ENCODE data around the gene AMY2A. TPM values are rescaled to one million over a fixed set of nuclear protein-coding genes. Genes with fewer than 3 reads are reported as not detected.
"Not testable (repeated sequence)": the region's sequence is repeated elsewhere in the genome, so short reads cannot be mapped to it uniquely, and the experiment has no call there.

Gene AMY2A
- not detected in 3 replicates for total RNA-seq

GRCh38 chr1:103616994-103617477 lies at the start of gene AMY2A:
Gene AMY2A (plus strand): TSS chr1:103617427. CDS start chr1:103617441, 14 bp downstream.
- not testable (repeated sequence) for H3K36me3 Mint-ChIP-seq; H3K4me3 Mint-ChIP-seq; H3K27me3 Mint-ChIP-seq (ENCODE audit: low read depth); H3K27ac Mint-ChIP-seq; H3K4me1 Mint-ChIP-seq; DNase-seq (ENCODE audit: low spot score in 2 of 2, unreplicated experiment in 2 of 2)
- peaks cover 31% of the 10 kb centered on the region for H3K9me3 Mint-ChIP-seq

GRCh38 chr1:103569493-103569892 lies 47.7 kb upstream of the AMY2A start:
- H3K27me3 Mint-ChIP-seq (ENCODE audit: low read depth), result no peaks in the 10 kb centered on the region
- H3K27ac Mint-ChIP-seq, result no peak overlapping the region
- H3K4me3 Mint-ChIP-seq, result no peak overlapping the region
- no peak for TF ChIP-seq CTCF (IDR thresholded peaks at IDR 0.05; ENCODE audit: unreplicated experiment)
- peaks cover 15% of the 10 kb centered on the region for H3K9me3 Mint-ChIP-seq
- H3K4me1 Mint-ChIP-seq, result no peaks in the 10 kb centered on the region
- no peak for DNase-seq (ENCODE audit: low spot score in 2 of 2, unreplicated experiment in 2 of 2)
- no peaks in the 10 kb centered on the region for H3K36me3 Mint-ChIP-seq

- not testable (repeated sequence) for H3K36me3 Mint-ChIP-seq; H3K27ac Mint-ChIP-seq; H3K4me3 Mint-ChIP-seq; H3K27me3 Mint-ChIP-seq (ENCODE audit: low read depth); H3K4me1 Mint-ChIP-seq; DNase-seq (ENCODE audit: low spot score in 2 of 2, unreplicated experiment in 2 of 2)
- H3K9me3 Mint-ChIP-seq, result peaks cover 15% of the 10 kb centered on the region
These were observed 45.9 kb upstream of the AMY2A start, which contains the start of gene AMY2B for GRCh38 chr1:103571289-103571688. Gene AMY2B (plus strand): TSS chr1:103571589. CDS start chr1:103571603, 14 bp downstream.

- Mint-ChIP-seq H3K27ac (no peak overlapping the region), H3K4me3 (no peak overlapping the region)
These were observed 41.2 kb upstream of the AMY2A start for GRCh38 chr1:103576065-103576464.

GRCh38 chr1:103576784-103577183 lies 40.4 kb upstream of the AMY2A start:
- H3K9me3 Mint-ChIP-seq, result peaks cover 13% of the 10 kb centered on the region
- H3K27ac Mint-ChIP-seq; H3K27me3 Mint-ChIP-seq (ENCODE audit: low read depth); DNase-seq (ENCODE audit: low spot score in 2 of 2, unreplicated experiment in 2 of 2); H3K36me3 Mint-ChIP-seq; H3K4me3 Mint-ChIP-seq; H3K4me1 Mint-ChIP-seq: not testable (repeated sequence)

More at GRCh38 chr1:103576065-103576464, 41.2 kb upstream of the AMY2A start:
- DNase-seq (ENCODE audit: low spot score in 2 of 2, unreplicated experiment in 2 of 2), result no peak
- H3K9me3 Mint-ChIP-seq, result peaks cover 14% of the 10 kb centered on the region
- H3K4me1 Mint-ChIP-seq, result no peaks in the 10 kb centered on the region
- no peaks in the 10 kb centered on the region for H3K27me3 Mint-ChIP-seq (ENCODE audit: low read depth)
- no peak for TF ChIP-seq CTCF (IDR thresholded peaks at IDR 0.05; ENCODE audit: unreplicated experiment)
- no peaks in the 10 kb centered on the region for H3K36me3 Mint-ChIP-seq

GRCh38 chr1:103582464-103582863 lies 34.8 kb upstream of the AMY2A start:
- no peak for DNase-seq (ENCODE audit: low spot score in 2 of 2, unreplicated experiment in 2 of 2)
- no peak for TF ChIP-seq CTCF (IDR thresholded peaks at IDR 0.05; ENCODE audit: unreplicated experiment)
- Mint-ChIP-seq H3K4me3 (no peak overlapping the region), H3K4me1 (no peaks in the 10 kb centered on the region), H3K27ac (no peak overlapping the region), H3K27me3 (ENCODE audit: low read depth) (no peaks in the 10 kb centered on the region), H3K36me3 (no peaks in the 10 kb centered on the region), H3K9me3 (peaks cover 25% of the 10 kb centered on the region)

GRCh38 chr1:103583887-103584286 lies 33.3 kb upstream of the AMY2A start:
- no peaks in the 10 kb centered on the region for H3K36me3 Mint-ChIP-seq
- DNase-seq (ENCODE audit: low spot score in 2 of 2, unreplicated experiment in 2 of 2), result no peak
- TF ChIP-seq CTCF (IDR thresholded peaks at IDR 0.05; ENCODE audit: unreplicated experiment), result no peak
- no peaks in the 10 kb centered on the region for H3K27me3 Mint-ChIP-seq (ENCODE audit: low read depth)
- H3K4me1 Mint-ChIP-seq, result no peaks in the 10 kb centered on the region
- peaks cover 29% of the 10 kb centered on the region for H3K9me3 Mint-ChIP-seq
- H3K4me3 Mint-ChIP-seq, result no peak overlapping the region
- no peak overlapping the region for H3K27ac Mint-ChIP-seq

Measured in mesothelial cell of epicardium (in vitro differentiated cells).